Measurements from ENCODE around the gene PEMT.

The PEMT gene

DNA sequence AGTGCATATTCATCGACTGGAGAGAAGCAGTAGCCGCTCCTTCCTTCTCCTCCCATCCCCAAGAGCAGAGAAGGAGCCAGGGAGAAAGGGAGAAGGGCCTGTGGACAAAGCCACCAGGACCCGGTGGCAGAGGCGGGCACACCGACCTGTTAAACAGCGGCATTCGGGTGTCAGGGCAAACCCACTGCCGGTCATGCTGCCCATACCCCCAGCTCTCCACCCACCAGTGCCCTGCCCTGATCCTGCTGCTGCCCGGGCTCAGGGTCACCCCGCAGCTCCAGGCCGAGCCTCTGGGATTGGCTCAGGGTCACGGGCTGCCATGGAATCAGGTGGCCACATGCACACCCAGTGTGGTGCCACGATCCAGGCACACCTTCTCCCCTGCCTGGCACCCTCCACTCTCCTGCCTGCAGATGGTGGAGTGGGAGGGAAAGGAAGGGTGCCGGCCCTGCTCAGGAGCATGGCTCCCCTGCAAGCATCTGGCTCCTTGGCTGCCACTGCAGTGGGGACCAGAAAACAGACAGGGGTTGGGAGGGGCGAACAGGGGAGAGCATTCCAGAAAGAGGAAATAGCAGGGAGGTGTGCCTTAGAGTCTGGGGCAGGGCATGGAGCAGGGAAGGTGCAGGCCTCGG is 77.0 kb downstream of the PEMT start (continued):
- TF ChIP-seq ZNF16 (tag by site-specific recombination; IDR thresholded peaks at IDR 0.05; ENCODE audit: low read depth) (no peak), ZSCAN16 (tag by site-specific recombination; IDR thresholded peaks at IDR 0.05) (no peak), BCL11B (tag by site-specific recombination; IDR thresholded peaks at IDR 0.05; ENCODE audit: low read depth) (no peak), SCRT1 (tag by site-specific recombination; IDR thresholded peaks at IDR 0.05; ENCODE audit: borderline replicate concordance) (no peak), ZNF791 (tag by site-specific recombination; IDR thresholded peaks at IDR 0.05) (no peak), ZNF544 (tag by site-specific recombination; IDR thresholded peaks at IDR 0.05) (no peak)
- TF ChIP-seq, protein P1, sequence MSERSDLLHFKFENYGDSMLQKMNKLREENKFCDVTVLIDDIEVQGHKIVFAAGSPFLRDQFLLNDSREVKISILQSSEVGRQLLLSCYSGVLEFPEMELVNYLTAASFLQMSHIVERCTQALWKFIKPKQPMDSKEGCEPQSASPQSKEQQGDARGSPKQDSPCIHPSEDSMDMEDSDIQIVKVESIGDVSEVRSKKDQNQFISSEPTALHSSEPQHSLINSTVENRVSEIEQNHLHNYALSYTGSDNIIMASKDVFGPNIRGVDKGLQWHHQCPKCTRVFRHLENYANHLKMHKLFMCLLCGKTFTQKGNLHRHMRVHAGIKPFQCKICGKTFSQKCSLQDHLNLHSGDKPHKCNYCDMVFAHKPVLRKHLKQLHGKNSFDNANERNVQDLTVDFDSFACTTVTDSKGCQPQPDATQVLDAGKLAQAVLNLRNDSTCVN (tag by site-specific recombination; optimal IDR thresholded peaks at IDR 0.05), result no peak
- TF ChIP-seq, protein P2, sequence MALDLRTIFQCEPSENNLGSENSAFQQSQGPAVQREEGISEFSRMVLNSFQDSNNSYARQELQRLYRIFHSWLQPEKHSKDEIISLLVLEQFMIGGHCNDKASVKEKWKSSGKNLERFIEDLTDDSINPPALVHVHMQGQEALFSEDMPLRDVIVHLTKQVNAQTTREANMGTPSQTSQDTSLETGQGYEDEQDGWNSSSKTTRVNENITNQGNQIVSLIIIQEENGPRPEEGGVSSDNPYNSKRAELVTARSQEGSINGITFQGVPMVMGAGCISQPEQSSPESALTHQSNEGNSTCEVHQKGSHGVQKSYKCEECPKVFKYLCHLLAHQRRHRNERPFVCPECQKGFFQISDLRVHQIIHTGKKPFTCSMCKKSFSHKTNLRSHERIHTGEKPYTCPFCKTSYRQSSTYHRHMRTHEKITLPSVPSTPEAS (tag by site-specific recombination; IDR thresholded peaks at IDR 0.05), result no peak

DNA sequence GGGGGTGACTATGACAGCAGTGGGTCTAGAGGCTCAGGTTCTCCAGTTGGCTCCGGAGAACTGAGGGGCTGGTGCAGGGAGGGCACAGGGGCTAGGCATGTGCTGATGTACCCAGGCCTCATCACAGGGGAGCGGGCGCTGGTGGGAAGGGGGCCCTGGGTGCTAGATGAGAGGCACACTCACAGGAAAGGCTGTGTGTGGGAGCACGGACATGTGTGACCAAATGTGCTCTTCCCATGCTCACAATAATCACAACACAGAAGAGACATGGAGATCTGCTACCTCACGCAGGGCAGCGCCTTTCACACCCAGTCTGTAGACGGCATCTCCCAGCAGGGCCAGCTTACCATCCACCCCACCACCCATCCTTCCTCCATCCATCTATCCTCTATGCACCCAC is 77.9 kb downstream of the PEMT start:
- Histone ChIP-seq H3K36me3 (ENCODE audit: control insufficient read depth in 2 of 2, insufficient read depth in 1 of 2, low read length in 2 of 2) (no peaks in the 10 kb centered on the region), H3K4me3 (ENCODE audit: low read depth, low read length) (no peak overlapping the region), H3K27ac (ENCODE audit: extremely low read depth, low read depth, low read length) (no peak overlapping the region), H3K9me3 (ENCODE audit: control insufficient read depth, insufficient read depth, low read depth, low read length) (no peaks in the 10 kb centered on the region), H3K4me1 (ENCODE audit: control insufficient read depth, insufficient read depth, low read length) (no peaks in the 10 kb centered on the region)
- POLR2A ChIA-PET, result no interaction called here
- TF ChIP-seq SCRT2 (tag by site-specific recombination; IDR thresholded peaks at IDR 0.05), result no peak
- no peak for TF ChIP-seq ZNF175 (tag by site-specific recombination; IDR thresholded peaks at IDR 0.05)
- TF ChIP-seq ZNF311 (tag by site-specific recombination; IDR thresholded peaks at IDR 0.05; ENCODE audit: borderline replicate concordance), result no peak
- no peak for TF ChIP-seq ZNF585B (tag by site-specific recombination; IDR thresholded peaks at IDR 0.05)
- no peak for TF ChIP-seq ZBTB7A (tag by site-specific recombination; IDR thresholded peaks at IDR 0.05; ENCODE audit: low read depth)
- no peak for TF ChIP-seq ZNF112 (tag by site-specific recombination; IDR thresholded peaks at IDR 0.05)
- TF ChIP-seq ZSCAN18 (tag by site-specific recombination; IDR thresholded peaks at IDR 0.05), result no peak
- CTCF ChIA-PET, result interaction anchor here (1.5 to 1.6 kb wide), 2 partner anchors 16 to 55 kb away, joined by 3 to 5 read pairs; no protein-coding TSS in a partner anchor

- no peaks in the 10 kb centered on the region for H3K4me1 ChIP-seq (ENCODE audit: control insufficient read depth, insufficient read depth, low read length)
- no peak overlapping the region for H3K4me3 ChIP-seq (ENCODE audit: low read depth, low read length)
- ChIA-PET CTCF (interaction anchor here (1.0 to 4.8 kb wide), 3 partner anchors 10 to 100 kb away, joined by 4 to 19 read pairs (median 4); partner anchors contain the start of gene RASD1), POLR2A (interaction anchor here (1.6 kb wide), 1 partner anchor 16 kb away, joined by 13 read pairs; the partner anchor contains the start of gene RASD1)
- H3K36me3 ChIP-seq (ENCODE audit: control insufficient read depth in 2 of 2, insufficient read depth in 1 of 2, low read length in 2 of 2), result no peaks in the 10 kb centered on the region
- TF ChIP-seq BCL6B (tag by site-specific recombination; IDR thresholded peaks at IDR 0.05), result no peak
- no peak for TF ChIP-seq ZNF132 (tag by site-specific recombination; IDR thresholded peaks at IDR 0.05; ENCODE audit: borderline replicate concordance)
- TF ChIP-seq ZNF248 (tag by site-specific recombination; IDR thresholded peaks at IDR 0.05), result no peak
- no peak for TF ChIP-seq ZNF221 (tag by site-specific recombination; IDR thresholded peaks at IDR 0.05; ENCODE audit: borderline replicate concordance)
- TF ChIP-seq EGR2 (tag by site-specific recombination; IDR thresholded peaks at IDR 0.05; ENCODE audit: low read depth), result no peak
- TF ChIP-seq ZNF561 (tag by site-specific recombination; IDR thresholded peaks at IDR 0.05; ENCODE audit: borderline replicate concordance), result no peak
- no peak for TF ChIP-seq KLF8 (tag by site-specific recombination; IDR thresholded peaks at IDR 0.05)
- H3K27ac ChIP-seq (ENCODE audit: extremely low read depth, low read depth, low read length), result no peak overlapping the region
- H3K9me3 ChIP-seq (ENCODE audit: control insufficient read depth, insufficient read depth, low read depth, low read length), result no peaks in the 10 kb centered on the region
Measured at GRCh38 chr17:17512866-17513265, 78.6 kb downstream of the PEMT start.

All from HEK293 (cell line).